PC-9 (cell line): Measurements from ENCODE around the gene C21orf58.

Source experiments
- CTCF ChIP-seq: fragments of 200-600 bp; sonication (generic); conservative IDR thresholded peaks from 2 replicates; pipeline ENCODE4 v1.6.1; 2017; ENCODE audit warnings: mixed run types, antibody characterized with exemption, mild to moderate bottlenecking, moderate library complexity
- EZH2 ChIP-seq: fragments of 200-600 bp; sonication (generic); IDR thresholded peaks from 2 replicates; pipeline ENCODE4 v1.8.0; 2017; ENCODE audit warnings: antibody characterized with exemption, low read depth

DNA sequence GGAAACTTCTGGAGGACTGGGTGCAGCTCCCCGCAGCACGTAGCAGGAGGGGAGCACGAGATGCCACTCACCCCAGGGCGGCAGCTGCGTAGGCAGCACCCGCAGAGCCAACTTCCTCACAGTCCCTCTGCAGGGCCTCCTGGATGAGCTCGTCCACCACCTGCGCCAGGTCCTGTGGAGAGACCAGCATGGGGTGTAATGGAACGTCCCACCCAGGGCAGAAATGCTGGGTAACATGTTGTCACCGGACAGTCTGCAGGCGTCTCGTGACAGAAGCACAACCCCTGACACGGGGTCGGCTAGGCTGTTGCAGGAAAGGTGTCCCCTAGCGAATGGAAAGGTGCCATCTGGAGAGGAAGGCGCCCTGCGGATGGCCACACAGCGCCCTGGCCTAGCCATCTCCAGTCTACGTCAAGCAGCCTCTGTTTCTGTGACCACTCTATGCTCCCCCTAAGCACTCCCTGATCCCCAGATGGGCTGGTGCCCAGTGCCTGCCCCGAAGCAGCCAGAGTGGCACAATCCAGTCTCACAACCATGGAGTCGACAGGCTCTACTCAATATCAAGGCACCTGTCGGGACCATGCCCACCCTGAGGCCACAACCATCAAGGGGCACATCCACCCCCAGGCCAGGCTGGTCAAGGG, 59.5 kb downstream of the C21orf58 start:
- TF ChIP-seq CTCF (no peak), EZH2 (no peak)
